CD8-positive, alpha-beta memory T cell (primary cell): ENCODE measurements around the gene TNFSF4. TPM values are rescaled to one million over a fixed set of nuclear protein-coding genes. Genes with fewer than 3 reads are reported as not detected.
A peak's percentile ranks its signal among the peaks of the same experiment; 100 is the strongest.

Experiments
- CTCF ChIA-PET: fragments of 350-600 bp; sonication (Branson Sonifier 250); formaldehyde crosslinking; loops from one replicate; lab custom pipeline; 2021; ENCODE audit warnings: antibody characterized with exemption; lab: Charles Lee
- POLR2A ChIA-PET: fragments of 350-600 bp; sonication (Branson Sonifier 250); formaldehyde crosslinking; loops from one replicate; lab custom pipeline; 2021; ENCODE audit warnings: antibody characterized with exemption; lab: Charles Lee
- DNase-seq, 5 donors: peaks; one replicate each; pipeline versions ENCODE4 v3.0.0 to v3.0.0-alpha.2; 2020 to 2022; ENCODE audit warnings: mixed read lengths in 1 of 5
- H3K27ac ChIP-seq: one replicate; pipeline ENCODE4 v1.7.0; 2013; ENCODE audit warnings: low read depth, mild to moderate bottlenecking, low read length, moderate library complexity
- H3K27me3 ChIP-seq: 2 replicates; pipeline ENCODE4 v1.7.0; 2013; ENCODE audit warnings: low read length, mild to moderate bottlenecking; ENCODE audit not compliant: insufficient read depth, poor library complexity, severe bottlenecking
- H3K36me3 ChIP-seq: 2 replicates; pipeline ENCODE4 v1.7.0; 2013; ENCODE audit warnings: mild to moderate bottlenecking, low read length, moderate library complexity; ENCODE audit not compliant: insufficient read depth
- H3K4me1 ChIP-seq: 2 replicates; pipeline ENCODE4 v1.7.0; 2013; ENCODE audit warnings: mild to moderate bottlenecking, low read length, moderate library complexity; ENCODE audit not compliant: insufficient read depth
- H3K4me3 ChIP-seq: 2 replicates; pipeline ENCODE4 v1.7.0; 2013; ENCODE audit warnings: mild to moderate bottlenecking, low read length
- H3K9me3 ChIP-seq: 2 replicates; pipeline ENCODE4 v1.7.0; 2013; ENCODE audit warnings: mild to moderate bottlenecking, low read length
- H3K27ac Mint-ChIP-seq, 8 donors: one replicate each; pipeline ENCODE4 v1.8.0; 2020 to 2021; ENCODE audit warnings: mixed read lengths in 8 of 8, mild to moderate bottlenecking in 6 of 8, inconsistent platforms in 3 of 8, moderate library complexity in 3 of 8
- H3K27me3 Mint-ChIP-seq, 2 donors: one replicate each; pipeline ENCODE4 v1.8.0; 2020 to 2021; ENCODE audit warnings: mixed read lengths in 2 of 2, mild to moderate bottlenecking in 1 of 2, moderate library complexity in 1 of 2
- H3K36me3 Mint-ChIP-seq, 3 donors: one replicate each; pipeline ENCODE4 v1.8.0; 2020 to 2021; ENCODE audit warnings: mixed read lengths in 3 of 3, inconsistent platforms in 1 of 3, mild to moderate bottlenecking in 1 of 3
- H3K4me1 Mint-ChIP-seq, 3 donors: one replicate each; pipeline ENCODE4 v1.8.0; 2020 to 2021; ENCODE audit warnings: mixed read lengths in 3 of 3, inconsistent platforms in 1 of 3, mild to moderate bottlenecking in 1 of 3
- H3K4me3 Mint-ChIP-seq, 7 donors: one replicate each; pipeline ENCODE4 v1.8.0; 2020 to 2021; ENCODE audit warnings: mixed read lengths in 7 of 7, mild to moderate bottlenecking in 6 of 7, moderate library complexity in 4 of 7, inconsistent platforms in 2 of 7
- H3K9me3 Mint-ChIP-seq, 5 donors: one replicate each; pipeline ENCODE4 v1.8.0; 2020 to 2022; ENCODE audit warnings: mixed read lengths in 5 of 5, mild to moderate bottlenecking in 3 of 5, moderate library complexity in 2 of 5, inconsistent platforms in 1 of 5
- polyA plus RNA-seq: library from polyadenylated mRNA; unstranded; fragments of 300-500 nt; fragmentation: Illumina TruSeq; gene quantifications from one replicate; pipeline ENCODE4 v1.2.3, GENCODE V29; 2021
- total RNA-seq, 2 experiments: library from RNA; stranded (reverse); gene quantifications; one replicate each; pipeline ENCODE4 v1.2.3, GENCODE V29; 2021

Gene TNFSF4
- total and polyA plus RNA-seq, 3 experiments from 2014 or later: 0.64 to 28.4 (median 27.7) TPM

- H3K36me3 ChIP-seq: no peaks in the 10 kb centered on the region
- Mint-ChIP-seq H3K9me3 (no peaks in the 10 kb centered on the region), H3K36me3 (peaks cover 0 to 27% (median 2%) of the 10 kb centered on the region in 3 donors), H3K4me1 (peaks cover 0 to 19% (median 4%) of the 10 kb centered on the region in 3 donors), H3K4me3 (no peak overlapping the region), H3K27me3 (no peaks in the 10 kb centered on the region), H3K27ac (peak overlapping the region in 1 of 8 donors; percentile 22)
- no peaks in the 10 kb centered on the region for H3K9me3 ChIP-seq
- ChIA-PET POLR2A (no interaction called here), CTCF (interaction anchor here (1.0 to 1.8 kb wide), 3 partner anchors 17 to 479 kb away, joined by 3 to 4 read pairs (median 3); no protein-coding TSS in a partner anchor)
- H3K4me1 ChIP-seq: no peaks in the 10 kb centered on the region
- no peaks in the 10 kb centered on the region for H3K27me3 ChIP-seq
- DNase-seq: no peak
- H3K4me3 ChIP-seq: no peak overlapping the region
- H3K27ac ChIP-seq: no peak overlapping the region
Observed at GRCh38 chr1:173223031-173223380, 15.9 kb upstream of the TNFSF4 start.

- Mint-ChIP-seq H3K27me3 (no peaks in the 10 kb centered on the region), H3K36me3 (peaks cover 0 to 27% (median 2%) of the 10 kb centered on the region in 3 donors), H3K27ac (peak overlapping the region in 2 of 8 donors; percentile 22 to 36), H3K9me3 (no peaks in the 10 kb centered on the region), H3K4me3 (no peak overlapping the region), H3K4me1 (peaks cover 0 to 19% (median 4%) of the 10 kb centered on the region in 3 donors)
- H3K4me3 ChIP-seq: no peak overlapping the region
- H3K36me3 ChIP-seq: no peaks in the 10 kb centered on the region
- H3K27ac ChIP-seq: no peak overlapping the region
- H3K9me3 ChIP-seq: no peaks in the 10 kb centered on the region
- H3K27me3 ChIP-seq: no peaks in the 10 kb centered on the region
- ChIA-PET CTCF (interaction anchor here (1.0 to 1.8 kb wide), 3 partner anchors 16 to 478 kb away, joined by 3 to 4 read pairs (median 3); no protein-coding TSS in a partner anchor), POLR2A (no interaction called here)
- H3K4me1 ChIP-seq: no peaks in the 10 kb centered on the region
- no peak for DNase-seq
Observed at GRCh38 chr1:173222149-173223030, 15.3 kb upstream of the TNFSF4 start.

- H3K36me3 ChIP-seq: no peaks in the 10 kb centered on the region
- POLR2A ChIA-PET: no interaction called here
- no peaks in the 10 kb centered on the region for H3K9me3 ChIP-seq
- no peaks in the 10 kb centered on the region for H3K27me3 ChIP-seq
- DNase-seq: no peak
- no peak overlapping the region for H3K27ac ChIP-seq
- no peak overlapping the region for H3K4me3 ChIP-seq
- Mint-ChIP-seq H3K4me1 (peaks cover 0 to 15% (median 4%) of the 10 kb centered on the region in 3 donors), H3K27ac (no peak overlapping the region), H3K9me3 (no peaks in the 10 kb centered on the region), H3K27me3 (peaks cover 0 to 1% of the 10 kb centered on the region in 2 donors), H3K36me3 (peaks cover 0 to 20% (median 2%) of the 10 kb centered on the region in 3 donors), H3K4me3 (no peak overlapping the region)
- CTCF ChIA-PET: no interaction called here
- no peaks in the 10 kb centered on the region for H3K4me1 ChIP-seq
Observed at GRCh38 chr1:173220157-173220556, 13.0 kb upstream of the TNFSF4 start.

GRCh38 chr1:173213665-173214064 lies 6.5 kb upstream of the TNFSF4 start:
- DNase-seq: no peak
- H3K4me3 ChIP-seq: no peak overlapping the region
- no peaks in the 10 kb centered on the region for H3K9me3 ChIP-seq
- ChIA-PET CTCF (interaction anchor here (1.2 kb wide), 1 partner anchor 9 kb away, joined by 4 read pairs; no protein-coding TSS in a partner anchor), POLR2A (no interaction called here)
- H3K4me3 Mint-ChIP-seq: no peak overlapping the region
- H3K4me1 Mint-ChIP-seq: peaks cover 18 to 27% (median 19%) of the 10 kb centered on the region in 3 donors
- no peaks in the 10 kb centered on the region for H3K27me3 ChIP-seq
- H3K9me3 Mint-ChIP-seq: no peaks in the 10 kb centered on the region
- H3K4me1 ChIP-seq: no peaks in the 10 kb centered on the region
- H3K27ac Mint-ChIP-seq: no peak overlapping the region
- no peaks in the 10 kb centered on the region for H3K36me3 Mint-ChIP-seq
- H3K27ac ChIP-seq: no peak overlapping the region
- no peaks in the 10 kb centered on the region for H3K36me3 ChIP-seq
- H3K27me3 Mint-ChIP-seq: peaks cover 0 to 3% of the 10 kb centered on the region in 2 donors

GRCh38 chr1:173212952-173213491 lies 5.9 kb upstream of the TNFSF4 start:
- Histone ChIP-seq H3K4me1 (no peaks in the 10 kb centered on the region), H3K27ac (no peak overlapping the region), H3K4me3 (no peak overlapping the region), H3K27me3 (no peaks in the 10 kb centered on the region), H3K9me3 (no peaks in the 10 kb centered on the region), H3K36me3 (no peaks in the 10 kb centered on the region)
- Mint-ChIP-seq H3K4me1 (peaks cover 19 to 27% (median 24%) of the 10 kb centered on the region in 3 donors), H3K36me3 (no peaks in the 10 kb centered on the region), H3K9me3 (no peaks in the 10 kb centered on the region), H3K27me3 (peaks cover 0 to 3% of the 10 kb centered on the region in 2 donors), H3K27ac (no peak overlapping the region), H3K4me3 (no peak overlapping the region)
- ChIA-PET POLR2A (interaction anchor here (1.5 kb wide), 1 partner anchor 394 kb away, joined by 4 read pairs; no protein-coding TSS in a partner anchor), CTCF (no interaction called here)
- DNase-seq: no peak

- DNase-seq: no peak
- no peak overlapping the region for H3K4me3 ChIP-seq
- peaks cover 0 to 2% of the 10 kb centered on the region in 2 donors for H3K27me3 Mint-ChIP-seq
- H3K36me3 ChIP-seq: no peaks in the 10 kb centered on the region
- peak overlapping the region in 1 of 8 donors; percentile 39 for H3K27ac Mint-ChIP-seq
- peaks cover 15% of the 10 kb centered on the region for H3K4me1 ChIP-seq
- no peak overlapping the region for H3K27ac ChIP-seq
- CTCF ChIA-PET: interaction anchor here (1.2 kb wide), 1 partner anchor 104 kb away, joined by 3 read pairs; no protein-coding TSS in a partner anchor
- peaks cover 38 to 46% (median 44%) of the 10 kb centered on the region in 3 donors for H3K4me1 Mint-ChIP-seq
- POLR2A ChIA-PET: no interaction called here
- H3K9me3 Mint-ChIP-seq: no peaks in the 10 kb centered on the region
- no peak overlapping the region for H3K4me3 Mint-ChIP-seq
- no peaks in the 10 kb centered on the region for H3K27me3 ChIP-seq
- no peaks in the 10 kb centered on the region for H3K36me3 Mint-ChIP-seq
- H3K9me3 ChIP-seq: no peaks in the 10 kb centered on the region
Observed at GRCh38 chr1:173210716-173211231, 3.6 kb upstream of the TNFSF4 start.

- Histone ChIP-seq H3K36me3 (no peaks in the 10 kb centered on the region), H3K4me3 (no peak overlapping the region), H3K27me3 (no peaks in the 10 kb centered on the region), H3K4me1 (peaks cover 20% of the 10 kb centered on the region), H3K27ac (no peak overlapping the region), H3K9me3 (no peaks in the 10 kb centered on the region)
- ChIA-PET POLR2A (no interaction called here), CTCF (no interaction called here)
- no peaks in the 10 kb centered on the region for H3K36me3 Mint-ChIP-seq
- no peaks in the 10 kb centered on the region for H3K9me3 Mint-ChIP-seq
- no peak for DNase-seq
- peaks cover 42 to 51% (median 48%) of the 10 kb centered on the region in 3 donors for H3K4me1 Mint-ChIP-seq
- peak overlapping the region in 5 of 8 donors; percentile 14 to 55 (median 24) for H3K27ac Mint-ChIP-seq
- H3K4me3 Mint-ChIP-seq: no peak overlapping the region
- peaks cover 0 to 2% of the 10 kb centered on the region in 2 donors for H3K27me3 Mint-ChIP-seq
Observed at GRCh38 chr1:173210283-173210682, 3.2 kb upstream of the TNFSF4 start.
